ENCODE results near the gene SLC25A29. TPM values are rescaled to one million over a fixed set of nuclear protein-coding genes. Genes with fewer than 3 reads are reported as not detected.

Gene SLC25A29
- total and polyA plus RNA-seq, 8 donors = 56.0 to 105 (median 80.5) TPM

DNA sequence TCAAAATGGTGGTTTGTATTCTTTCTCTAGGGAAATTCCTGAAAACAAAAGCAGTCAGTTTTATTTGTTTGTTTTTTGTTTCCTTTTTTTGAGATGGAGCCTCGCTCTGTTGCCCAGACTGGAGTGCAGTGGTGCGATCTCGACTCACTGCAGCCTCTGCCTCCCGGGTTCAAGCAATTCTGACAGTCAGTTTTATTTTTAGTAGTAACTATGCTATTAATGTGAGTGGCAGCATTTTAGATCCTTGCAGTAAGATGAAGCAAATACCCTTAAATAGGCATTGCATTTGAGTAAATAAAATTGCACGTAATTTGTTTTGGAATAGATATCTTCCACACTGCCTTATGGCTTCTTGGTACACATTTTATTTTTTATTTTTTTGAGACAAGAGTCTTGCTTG is 43.7 kb downstream of the SLC25A29 start:
- peaks cover 0 to 32% of the 10 kb centered on the region in 2 donors for H3K36me3 ChIP-seq
- no peaks in the 10 kb centered on the region for H3K27me3 ChIP-seq
- H3K9me3 ChIP-seq = no peaks in the 10 kb centered on the region
- H3K4me1 ChIP-seq = peaks cover 0 to 51% of the 10 kb centered on the region in 2 donors
- DNase-seq (no peak), ATAC-seq (no peak)
- TF ChIP-seq, protein P1, sequence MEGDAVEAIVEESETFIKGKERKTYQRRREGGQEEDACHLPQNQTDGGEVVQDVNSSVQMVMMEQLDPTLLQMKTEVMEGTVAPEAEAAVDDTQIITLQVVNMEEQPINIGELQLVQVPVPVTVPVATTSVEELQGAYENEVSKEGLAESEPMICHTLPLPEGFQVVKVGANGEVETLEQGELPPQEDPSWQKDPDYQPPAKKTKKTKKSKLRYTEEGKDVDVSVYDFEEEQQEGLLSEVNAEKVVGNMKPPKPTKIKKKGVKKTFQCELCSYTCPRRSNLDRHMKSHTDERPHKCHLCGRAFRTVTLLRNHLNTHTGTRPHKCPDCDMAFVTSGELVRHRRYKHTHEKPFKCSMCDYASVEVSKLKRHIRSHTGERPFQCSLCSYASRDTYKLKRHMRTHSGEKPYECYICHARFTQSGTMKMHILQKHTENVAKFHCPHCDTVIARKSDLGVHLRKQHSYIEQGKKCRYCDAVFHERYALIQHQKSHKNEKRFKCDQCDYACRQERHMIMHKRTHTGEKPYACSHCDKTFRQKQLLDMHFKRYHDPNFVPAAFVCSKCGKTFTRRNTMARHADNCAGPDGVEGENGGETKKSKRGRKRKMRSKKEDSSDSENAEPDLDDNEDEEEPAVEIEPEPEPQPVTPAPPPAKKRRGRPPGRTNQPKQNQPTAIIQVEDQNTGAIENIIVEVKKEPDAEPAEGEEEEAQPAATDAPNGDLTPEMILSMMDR (IDR thresholded peaks at IDR 0.05) = no peak
- no peak overlapping the region for H3K4me3 ChIP-seq
- intact Hi-C loops (cut with DNase I) = no loop called here
- H3K27ac ChIP-seq = peak overlapping the region in 1 of 2 donors; percentile 41

GRCh38 chr14:100261621-100262020 is 44.6 kb downstream of the SLC25A29 start:
- Histone ChIP-seq H3K27ac (peak overlapping the region in 1 of 2 donors; percentile 41), H3K9me3 (no peaks in the 10 kb centered on the region), H3K36me3 (peaks cover 0 to 32% of the 10 kb centered on the region in 2 donors), H3K4me3 (no peak overlapping the region), H3K27me3 (no peaks in the 10 kb centered on the region), H3K4me1 (peaks cover under 1 to 59% of the 10 kb centered on the region in 2 donors)
- TF ChIP-seq, protein P1 (IDR thresholded peaks at IDR 0.05) = no peak
- intact Hi-C loops (cut with DNase I) = no loop called here
- DNase-seq = no peak
- no peak for ATAC-seq

DNA sequence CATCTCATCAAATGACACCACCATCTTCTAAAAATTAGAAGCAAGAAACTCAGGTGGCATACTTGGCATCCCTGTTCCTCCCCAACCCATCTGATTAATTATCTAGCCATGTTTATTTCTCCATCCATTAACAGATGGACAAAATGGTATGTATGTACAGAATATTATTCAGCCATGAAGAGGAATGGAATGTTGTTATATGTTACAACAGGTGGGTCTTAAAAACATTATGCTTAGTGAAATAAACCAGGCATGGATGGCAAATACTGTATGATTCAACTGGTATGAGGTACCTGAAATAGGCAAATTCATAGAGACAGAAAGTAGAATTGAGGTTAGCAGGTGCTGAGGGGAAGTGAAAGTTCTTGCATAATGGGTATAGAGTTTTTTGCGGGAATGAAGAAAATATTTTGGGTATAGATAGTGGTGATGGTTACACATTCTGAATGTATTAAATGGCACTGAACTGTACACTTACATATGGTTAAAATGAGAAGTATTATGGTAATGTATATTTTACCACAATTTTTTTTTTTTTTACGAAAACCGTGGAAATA is 49.8 kb downstream of the SLC25A29 start:
- TF ChIP-seq, protein P1 (IDR thresholded peaks at IDR 0.05) = no peak
- DNase-seq (no peak), ATAC-seq (no peak)
- Histone ChIP-seq H3K4me3 (no peak overlapping the region), H3K36me3 (no peaks in the 10 kb centered on the region), H3K27me3 (no peaks in the 10 kb centered on the region), H3K9me3 (no peaks in the 10 kb centered on the region), H3K27ac (no peak overlapping the region), H3K4me1 (peaks cover 4 to 69% of the 10 kb centered on the region in 2 donors)
- intact Hi-C loops (cut with DNase I) = no loop called here

GRCh38 chr14:100252684-100253083 is 53.6 kb downstream of the SLC25A29 start:
- TF ChIP-seq, protein P1 (IDR thresholded peaks at IDR 0.05) = no peak
- no peaks in the 10 kb centered on the region for H3K9me3 ChIP-seq
- no peak overlapping the region for H3K4me3 ChIP-seq
- no peaks in the 10 kb centered on the region for H3K36me3 ChIP-seq
- H3K27me3 ChIP-seq = no peaks in the 10 kb centered on the region
- H3K4me1 ChIP-seq = peaks cover 16 to 73% of the 10 kb centered on the region in 2 donors
- no peak overlapping the region for H3K27ac ChIP-seq
- DNase-seq = no peak
- no peak for ATAC-seq
- intact Hi-C loops (cut with DNase I) = no loop called here

DNA sequence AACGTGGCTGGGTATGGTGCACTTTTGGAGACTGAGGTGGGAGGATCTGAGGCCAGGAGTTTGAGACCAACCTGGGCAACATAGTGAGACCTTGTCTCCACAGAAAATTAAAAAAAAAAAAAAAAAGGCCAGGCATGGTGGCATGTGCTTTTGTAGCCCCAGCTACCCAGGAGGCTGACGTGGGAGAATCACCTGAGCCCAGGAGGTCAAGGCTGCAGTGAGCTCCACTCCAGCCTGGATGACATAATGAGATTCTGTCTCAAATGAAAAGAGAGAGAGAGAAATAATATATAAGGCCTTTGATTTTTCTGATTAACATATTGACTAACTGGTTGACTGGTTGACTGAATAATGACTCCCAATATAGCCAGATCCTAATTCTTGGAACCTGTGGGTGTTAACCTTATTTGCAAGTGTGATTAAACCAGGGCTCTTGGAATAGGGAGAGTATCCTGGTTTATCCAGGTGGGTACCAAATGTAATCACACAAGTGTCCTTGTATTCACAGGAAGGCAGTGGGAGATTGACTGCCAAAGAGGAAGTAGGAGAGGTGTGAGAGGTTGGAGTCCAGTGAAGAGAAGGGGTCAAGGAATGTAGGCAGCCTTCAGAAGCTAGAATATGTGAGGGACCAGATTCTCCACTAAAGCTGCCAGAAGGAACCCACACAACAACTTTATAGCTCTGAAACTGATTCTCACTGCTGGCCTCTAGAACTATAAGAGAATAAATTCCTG is 55.3 kb downstream of the SLC25A29 start:
- DNase-seq (no peak), ATAC-seq (no peak)
- Histone ChIP-seq H3K9me3 (no peaks in the 10 kb centered on the region), H3K4me1 (peaks cover 23 to 74% of the 10 kb centered on the region in 2 donors), H3K27ac (no peak overlapping the region), H3K36me3 (no peaks in the 10 kb centered on the region), H3K4me3 (no peak overlapping the region), H3K27me3 (no peaks in the 10 kb centered on the region)
- intact Hi-C loops (cut with DNase I) = no loop called here
- TF ChIP-seq, protein P1 (IDR thresholded peaks at IDR 0.05) = no peak

Measured in left lung (tissue), 10 donors.